Measurements from ENCODE around the gene PVALB.

DNA sequence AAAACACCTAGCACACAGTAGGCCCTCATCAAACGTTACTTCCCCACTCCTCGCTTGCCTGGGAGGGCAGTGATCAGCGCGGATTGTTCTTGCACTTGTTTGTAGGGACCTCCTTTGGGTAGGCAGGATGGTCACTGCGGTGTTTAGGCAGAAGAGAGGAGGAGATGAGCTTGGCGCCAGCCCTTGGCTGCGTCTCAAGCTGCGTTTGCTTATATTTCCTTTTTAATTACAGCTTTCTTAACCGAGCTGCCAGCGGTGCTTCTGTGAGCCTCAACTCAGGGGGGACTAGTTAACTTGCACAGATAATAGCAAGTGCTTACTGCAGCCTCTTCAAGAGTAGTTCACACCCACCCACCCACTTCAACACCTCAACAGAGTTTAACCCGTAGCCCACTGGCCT, 56.0 kb downstream of the PVALB start:
- TF ChIP-seq, protein P1, sequence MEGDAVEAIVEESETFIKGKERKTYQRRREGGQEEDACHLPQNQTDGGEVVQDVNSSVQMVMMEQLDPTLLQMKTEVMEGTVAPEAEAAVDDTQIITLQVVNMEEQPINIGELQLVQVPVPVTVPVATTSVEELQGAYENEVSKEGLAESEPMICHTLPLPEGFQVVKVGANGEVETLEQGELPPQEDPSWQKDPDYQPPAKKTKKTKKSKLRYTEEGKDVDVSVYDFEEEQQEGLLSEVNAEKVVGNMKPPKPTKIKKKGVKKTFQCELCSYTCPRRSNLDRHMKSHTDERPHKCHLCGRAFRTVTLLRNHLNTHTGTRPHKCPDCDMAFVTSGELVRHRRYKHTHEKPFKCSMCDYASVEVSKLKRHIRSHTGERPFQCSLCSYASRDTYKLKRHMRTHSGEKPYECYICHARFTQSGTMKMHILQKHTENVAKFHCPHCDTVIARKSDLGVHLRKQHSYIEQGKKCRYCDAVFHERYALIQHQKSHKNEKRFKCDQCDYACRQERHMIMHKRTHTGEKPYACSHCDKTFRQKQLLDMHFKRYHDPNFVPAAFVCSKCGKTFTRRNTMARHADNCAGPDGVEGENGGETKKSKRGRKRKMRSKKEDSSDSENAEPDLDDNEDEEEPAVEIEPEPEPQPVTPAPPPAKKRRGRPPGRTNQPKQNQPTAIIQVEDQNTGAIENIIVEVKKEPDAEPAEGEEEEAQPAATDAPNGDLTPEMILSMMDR (IDR thresholded peaks at IDR 0.05), result no peak
- no peak for TF ChIP-seq POLR2A (IDR thresholded peaks at IDR 0.05)
- no peak for TF ChIP-seq POLR2AphosphoS5 (IDR thresholded peaks at IDR 0.05)
